Testis (tissue), 2 donors: ENCODE data around the gene GYPB.
"Not testable (repeated sequence)": the region's sequence is repeated elsewhere in the genome, so short reads cannot be mapped to it uniquely, and the experiment has no call there.

Experiments used
- CTCF ChIP-seq, 3 experiments: fragments of 450-650 bp in 2 of 3; fragments of 200-600 bp in 1 of 3; sonication (generic) in 1 of 3; IDR thresholded peaks; one replicate each; pipeline ENCODE4 v1.5.1; 2016 to 2019; ENCODE audit warnings: antibody characterized with exemption in 3 of 3, mild to moderate bottlenecking in 2 of 3, moderate library complexity in 1 of 3
- POLR2A ChIP-seq: fragments of 450-650 bp; IDR thresholded peaks from one replicate; pipeline ENCODE4 v1.6.1; 2017; ENCODE audit warnings: antibody characterized with exemption, mild to moderate bottlenecking, moderate library complexity

DNA sequence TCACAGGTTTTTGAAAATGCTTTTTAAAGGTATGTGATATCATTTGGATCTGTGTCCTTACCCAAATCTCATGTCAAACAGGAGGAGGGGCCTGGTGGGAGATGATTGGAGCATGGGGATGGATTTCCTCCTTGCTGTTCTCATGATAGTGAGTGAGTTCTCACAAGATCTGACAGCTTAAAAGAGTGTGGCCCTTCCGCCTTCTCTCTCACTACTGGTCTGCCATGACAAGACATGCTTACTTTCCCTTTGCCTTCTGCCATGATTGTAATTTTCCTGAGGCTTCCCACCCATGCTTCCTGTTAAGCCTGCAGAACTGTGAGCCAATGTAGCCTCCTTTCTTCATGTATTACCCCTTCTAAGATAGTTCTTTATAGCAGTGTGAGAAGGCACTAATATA is 32.3 kb upstream of the GYPB start:
- not testable (repeated sequence) for TF ChIP-seq CTCF (IDR thresholded peaks at IDR 0.05); POLR2A
